ENCODE data around the gene MIB1.

DNA sequence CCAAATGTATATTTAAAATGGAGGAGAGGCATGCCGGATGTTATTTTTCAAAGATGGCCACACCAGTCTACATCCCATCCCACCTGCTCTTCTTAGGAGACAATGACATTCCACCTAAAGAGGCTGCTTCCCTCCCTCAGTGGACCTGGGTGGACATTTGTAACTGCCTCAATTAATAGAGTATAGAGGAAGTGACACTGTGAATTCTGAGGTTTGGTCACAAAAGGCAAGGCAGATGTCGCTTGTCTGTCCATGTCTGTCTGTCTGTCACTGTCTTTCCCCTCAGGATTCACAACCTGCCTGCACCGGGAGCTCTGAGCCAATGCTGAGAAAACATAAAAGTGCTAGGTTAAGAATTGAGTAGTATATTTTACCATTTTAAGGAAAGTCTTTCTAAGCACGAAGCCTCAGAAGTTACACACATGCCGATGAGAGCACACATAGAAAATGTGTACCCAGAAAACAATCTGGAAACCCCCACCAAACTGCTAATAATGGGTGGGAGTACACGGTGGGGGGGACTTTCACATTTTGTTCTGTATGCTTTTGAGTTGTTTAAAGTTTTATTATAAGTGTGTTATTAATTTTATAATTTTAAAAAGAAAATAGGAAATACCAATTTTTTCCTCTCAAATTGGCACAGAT lies 21.0 kb downstream of the MIB1 start:
- no peak for TF ChIP-seq CTCF (conservative IDR thresholded peaks at IDR 0.05)
- no peak for TF ChIP-seq ZFX (IDR thresholded peaks at IDR 0.05)
